Measurements from ENCODE around the gene PAMR1.

Gene PAMR1

DNA sequence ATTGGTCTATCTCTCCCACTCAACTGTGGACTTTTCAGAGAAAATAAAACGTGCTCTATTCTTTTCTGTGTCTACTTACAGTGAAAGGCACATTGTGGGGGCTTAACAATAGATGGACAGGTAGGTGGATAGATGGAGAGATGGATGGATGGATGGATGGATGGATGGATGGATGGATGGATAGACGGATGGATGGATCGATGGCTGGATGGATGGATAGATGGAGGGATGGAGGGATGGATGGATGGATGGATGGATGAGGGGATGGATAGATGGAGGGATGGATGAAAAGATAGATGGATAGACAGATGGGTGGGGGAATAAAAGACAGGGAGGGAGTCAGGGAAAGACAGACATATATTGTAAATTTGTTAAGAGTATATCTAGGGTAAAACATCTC lies 91.8 kb downstream of the PAMR1 start:
- DNase-seq: no peak
- H3K4me1 Mint-ChIP-seq: peaks cover 3% of the 10 kb centered on the region
- peaks cover 53% of the 10 kb centered on the region for H3K36me3 Mint-ChIP-seq (ENCODE audit: low read depth)
- no peak overlapping the region for H3K27ac Mint-ChIP-seq
- H3K27me3 Mint-ChIP-seq (ENCODE audit: low read depth, poor library complexity): peaks cover 34% of the 10 kb centered on the region
- no peaks in the 10 kb centered on the region for H3K9me3 Mint-ChIP-seq
- no peak overlapping the region for H3K4me3 Mint-ChIP-seq
- TF ChIP-seq, protein P1, sequence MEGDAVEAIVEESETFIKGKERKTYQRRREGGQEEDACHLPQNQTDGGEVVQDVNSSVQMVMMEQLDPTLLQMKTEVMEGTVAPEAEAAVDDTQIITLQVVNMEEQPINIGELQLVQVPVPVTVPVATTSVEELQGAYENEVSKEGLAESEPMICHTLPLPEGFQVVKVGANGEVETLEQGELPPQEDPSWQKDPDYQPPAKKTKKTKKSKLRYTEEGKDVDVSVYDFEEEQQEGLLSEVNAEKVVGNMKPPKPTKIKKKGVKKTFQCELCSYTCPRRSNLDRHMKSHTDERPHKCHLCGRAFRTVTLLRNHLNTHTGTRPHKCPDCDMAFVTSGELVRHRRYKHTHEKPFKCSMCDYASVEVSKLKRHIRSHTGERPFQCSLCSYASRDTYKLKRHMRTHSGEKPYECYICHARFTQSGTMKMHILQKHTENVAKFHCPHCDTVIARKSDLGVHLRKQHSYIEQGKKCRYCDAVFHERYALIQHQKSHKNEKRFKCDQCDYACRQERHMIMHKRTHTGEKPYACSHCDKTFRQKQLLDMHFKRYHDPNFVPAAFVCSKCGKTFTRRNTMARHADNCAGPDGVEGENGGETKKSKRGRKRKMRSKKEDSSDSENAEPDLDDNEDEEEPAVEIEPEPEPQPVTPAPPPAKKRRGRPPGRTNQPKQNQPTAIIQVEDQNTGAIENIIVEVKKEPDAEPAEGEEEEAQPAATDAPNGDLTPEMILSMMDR (IDR thresholded peaks at IDR 0.05): no peak

DNA sequence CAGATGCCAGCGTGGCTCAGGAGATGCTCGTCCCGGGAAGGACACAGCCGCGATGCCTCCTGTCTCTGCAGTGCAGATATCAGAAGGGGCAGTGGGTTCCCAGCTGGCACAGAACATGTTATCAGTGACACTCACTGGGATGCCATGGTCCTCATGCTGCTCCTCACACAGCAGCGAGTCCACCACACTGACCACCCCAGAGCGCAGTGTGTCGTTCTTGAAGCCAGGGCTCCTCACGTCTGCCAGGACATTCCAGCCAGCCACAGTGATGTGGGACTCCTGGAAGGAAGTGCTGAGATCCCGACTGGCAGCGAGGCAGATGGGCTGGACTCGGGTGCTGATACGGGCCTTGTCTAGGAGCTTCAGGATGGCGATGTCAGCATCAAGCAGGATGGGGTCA lies 93.0 kb downstream of the PAMR1 start:
- Mint-ChIP-seq H3K36me3 (ENCODE audit: low read depth) (peaks cover 50% of the 10 kb centered on the region), H3K27me3 (ENCODE audit: low read depth, poor library complexity) (peaks cover 29% of the 10 kb centered on the region), H3K4me3 (no peak overlapping the region), H3K4me1 (peaks cover 13% of the 10 kb centered on the region), H3K9me3 (no peaks in the 10 kb centered on the region), H3K27ac (no peak overlapping the region)
- DNase-seq: no peak
- TF ChIP-seq, protein P1 (IDR thresholded peaks at IDR 0.05): no peak

DNA sequence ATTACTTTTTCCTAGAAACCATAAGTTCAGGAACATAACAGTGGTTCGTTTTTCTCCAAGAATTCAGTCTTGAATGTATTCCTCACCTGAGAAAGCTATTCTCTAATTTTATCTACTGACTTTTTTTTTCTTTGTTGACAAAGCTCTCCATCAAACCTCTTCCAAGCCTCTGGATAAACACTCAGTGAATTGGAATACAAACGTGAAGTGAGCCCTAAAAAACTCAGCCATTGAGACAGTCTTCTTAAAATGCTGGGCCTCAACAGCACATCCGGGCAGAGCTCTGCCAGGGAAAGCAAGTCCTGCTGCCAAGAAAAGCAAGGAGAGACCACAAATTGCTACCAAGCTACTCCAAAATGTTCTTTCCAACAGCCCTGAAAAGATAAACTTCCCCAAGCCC lies 98.3 kb downstream of the PAMR1 start:
- Mint-ChIP-seq H3K4me3 (no peak overlapping the region), H3K27ac (no peak overlapping the region), H3K27me3 (ENCODE audit: low read depth, poor library complexity) (peaks cover 52% of the 10 kb centered on the region), H3K9me3 (no peaks in the 10 kb centered on the region), H3K4me1 (peaks cover 42% of the 10 kb centered on the region), H3K36me3 (ENCODE audit: low read depth) (peaks cover 23% of the 10 kb centered on the region)
- no peak for DNase-seq
- TF ChIP-seq, protein P1 (IDR thresholded peaks at IDR 0.05): no peak

DNA sequence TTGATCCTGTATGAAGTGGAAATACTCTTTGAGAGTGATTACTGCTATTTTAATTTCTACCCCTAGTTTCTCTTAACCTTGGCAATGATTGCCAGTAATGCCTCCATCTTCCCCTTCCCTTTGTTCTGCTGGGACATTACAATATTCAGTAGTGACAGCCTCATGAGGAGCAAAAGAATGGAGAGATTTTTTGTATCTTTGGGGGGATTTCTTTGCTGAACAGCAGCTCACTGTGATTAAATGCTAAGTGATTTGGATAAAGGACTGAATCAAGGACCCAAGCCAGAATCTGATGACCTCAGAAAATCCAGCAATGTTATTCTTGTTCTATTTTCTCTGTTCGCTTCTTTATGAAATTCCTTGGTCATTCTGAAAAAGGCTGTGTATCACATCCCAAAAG lies 99.1 kb downstream of the PAMR1 start:
- DNase-seq: no peak
- H3K27me3 Mint-ChIP-seq (ENCODE audit: low read depth, poor library complexity): peaks cover 54% of the 10 kb centered on the region
- peaks cover 44% of the 10 kb centered on the region for H3K4me1 Mint-ChIP-seq
- TF ChIP-seq, protein P1 (IDR thresholded peaks at IDR 0.05): no peak
- no peaks in the 10 kb centered on the region for H3K9me3 Mint-ChIP-seq
- H3K27ac Mint-ChIP-seq: no peak overlapping the region
- peaks cover 19% of the 10 kb centered on the region for H3K36me3 Mint-ChIP-seq (ENCODE audit: low read depth)
- H3K4me3 Mint-ChIP-seq: no peak overlapping the region

DNA sequence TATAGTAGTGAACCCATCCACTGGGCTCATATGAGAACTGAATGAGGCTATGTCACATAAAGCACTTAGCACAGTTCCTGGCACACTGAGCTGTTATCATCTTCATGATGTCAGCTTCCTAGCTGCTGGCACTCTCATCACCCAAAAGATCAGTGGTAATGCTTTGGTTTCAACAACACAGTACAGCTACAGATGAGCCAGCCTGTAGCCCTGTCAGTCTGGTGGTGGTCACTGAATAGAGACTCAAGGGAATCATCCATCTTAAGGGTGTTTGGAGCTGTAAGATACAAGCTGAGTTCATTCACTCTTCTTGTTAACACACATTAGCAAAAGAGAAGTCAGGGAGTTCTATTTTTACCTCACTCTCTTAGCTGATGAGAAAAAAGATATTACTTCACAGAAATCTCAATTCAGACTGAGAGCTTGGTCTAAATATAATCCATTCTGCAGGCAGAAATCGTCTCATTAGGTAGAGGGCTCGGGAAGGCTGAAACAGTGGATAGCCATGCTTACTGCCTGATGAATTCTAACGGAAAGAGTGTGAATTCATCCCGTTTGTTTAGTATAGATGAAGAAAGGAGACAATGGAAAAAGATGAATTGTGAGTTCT lies 99.7 kb downstream of the PAMR1 start:
- TF ChIP-seq, protein P1 (IDR thresholded peaks at IDR 0.05): no peak
- H3K4me3 Mint-ChIP-seq: no peak overlapping the region
- peaks cover 12% of the 10 kb centered on the region for H3K36me3 Mint-ChIP-seq (ENCODE audit: low read depth)
- no peaks in the 10 kb centered on the region for H3K9me3 Mint-ChIP-seq
- no peak for DNase-seq
- peaks cover 60% of the 10 kb centered on the region for H3K27me3 Mint-ChIP-seq (ENCODE audit: low read depth, poor library complexity)
- H3K27ac Mint-ChIP-seq: no peak overlapping the region
- H3K4me1 Mint-ChIP-seq: peaks cover 50% of the 10 kb centered on the region
